VCaP (cell line): Measurements from ENCODE around the gene ROBO1.
"Not testable (repeated sequence)": the region's sequence is repeated elsewhere in the genome, so short reads cannot be mapped to it uniquely, and the experiment has no call there.

Source experiments
- H3K27ac ChIP-seq: fragments of 450-650 bp; 2 replicates; pipeline ENCODE4 v1.5.1; 2017
- TF ChIP-seq, protein P1 (sequence below): fragments of 450-650 bp; conservative IDR thresholded peaks from 2 replicates; pipeline ENCODE4 v1.5.1; 2017; ENCODE audit warnings: mild to moderate bottlenecking, moderate library complexity

The ROBO1 gene

DNA sequence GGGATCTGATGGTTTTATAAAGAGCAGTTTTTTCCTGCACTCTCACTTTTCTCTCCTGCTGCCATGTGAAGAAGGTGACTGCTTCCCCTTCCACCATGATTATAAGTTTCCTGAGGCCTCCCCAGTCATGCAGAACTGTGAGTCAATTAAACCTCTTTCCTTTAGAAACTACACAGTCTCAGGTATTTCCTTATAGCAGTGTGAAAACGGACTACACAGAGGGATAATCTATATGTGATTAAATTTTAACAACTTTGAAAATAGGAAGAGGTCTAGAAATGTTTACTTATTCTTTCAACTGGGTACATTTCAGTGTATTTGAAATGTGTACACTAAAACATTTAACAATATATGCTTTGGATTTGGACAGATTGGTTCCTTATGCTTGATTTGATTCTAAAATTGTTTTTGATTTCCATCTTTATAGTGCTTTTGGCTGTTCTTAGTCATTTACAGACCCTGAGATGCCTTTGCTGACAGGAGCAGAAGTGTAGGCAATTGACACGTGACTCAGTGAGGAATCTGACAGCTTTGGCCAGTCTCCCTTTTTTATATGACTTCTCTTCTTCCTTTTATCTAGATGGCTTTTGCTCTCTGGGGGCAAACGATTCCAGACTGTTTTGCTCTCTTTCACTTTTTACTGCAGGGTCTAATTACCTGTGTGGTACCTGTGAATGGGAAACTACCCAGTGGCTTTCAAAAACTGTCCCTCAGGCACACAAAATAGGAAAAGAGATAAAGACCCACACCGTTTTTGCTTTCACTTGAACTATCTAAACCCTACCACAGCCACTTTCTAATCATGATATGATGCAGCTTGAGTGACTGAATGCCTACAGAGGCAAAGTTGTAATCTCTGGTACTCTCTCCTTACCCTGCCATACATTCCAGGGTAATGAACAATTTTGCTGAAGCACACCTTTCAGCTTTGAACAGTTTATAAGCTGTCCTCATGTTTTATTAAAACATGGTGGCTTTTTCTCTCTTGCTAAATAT lies 422.6 kb downstream of the ROBO1 start:
- TF ChIP-seq, protein P1, sequence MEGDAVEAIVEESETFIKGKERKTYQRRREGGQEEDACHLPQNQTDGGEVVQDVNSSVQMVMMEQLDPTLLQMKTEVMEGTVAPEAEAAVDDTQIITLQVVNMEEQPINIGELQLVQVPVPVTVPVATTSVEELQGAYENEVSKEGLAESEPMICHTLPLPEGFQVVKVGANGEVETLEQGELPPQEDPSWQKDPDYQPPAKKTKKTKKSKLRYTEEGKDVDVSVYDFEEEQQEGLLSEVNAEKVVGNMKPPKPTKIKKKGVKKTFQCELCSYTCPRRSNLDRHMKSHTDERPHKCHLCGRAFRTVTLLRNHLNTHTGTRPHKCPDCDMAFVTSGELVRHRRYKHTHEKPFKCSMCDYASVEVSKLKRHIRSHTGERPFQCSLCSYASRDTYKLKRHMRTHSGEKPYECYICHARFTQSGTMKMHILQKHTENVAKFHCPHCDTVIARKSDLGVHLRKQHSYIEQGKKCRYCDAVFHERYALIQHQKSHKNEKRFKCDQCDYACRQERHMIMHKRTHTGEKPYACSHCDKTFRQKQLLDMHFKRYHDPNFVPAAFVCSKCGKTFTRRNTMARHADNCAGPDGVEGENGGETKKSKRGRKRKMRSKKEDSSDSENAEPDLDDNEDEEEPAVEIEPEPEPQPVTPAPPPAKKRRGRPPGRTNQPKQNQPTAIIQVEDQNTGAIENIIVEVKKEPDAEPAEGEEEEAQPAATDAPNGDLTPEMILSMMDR = no peak
- peak overlapping the region; percentile 4; the same call in 1 of the 2 replicates for H3K27ac ChIP-seq

DNA sequence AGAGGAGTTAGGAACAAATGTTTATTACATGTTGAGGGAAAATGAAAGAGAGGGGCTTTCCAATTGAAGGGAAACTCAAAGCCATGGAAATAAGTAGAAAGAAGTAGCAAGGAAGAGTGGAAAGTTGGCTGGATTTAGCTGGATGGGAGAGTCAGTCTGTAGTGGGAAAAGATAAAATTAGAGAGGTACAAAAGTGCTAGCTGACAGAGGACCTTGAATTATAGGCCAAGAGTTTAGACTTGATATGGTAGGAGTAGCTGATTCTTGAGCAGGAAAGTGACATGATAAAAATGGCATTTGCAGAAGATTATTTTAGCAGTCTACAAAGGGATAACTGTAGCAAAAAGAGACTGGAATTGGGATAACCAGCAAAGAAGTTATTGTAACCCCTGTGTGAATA lies 425.8 kb downstream of the ROBO1 start:
- TF ChIP-seq, protein P1 = no peak
- H3K27ac ChIP-seq = no peak overlapping the region

DNA sequence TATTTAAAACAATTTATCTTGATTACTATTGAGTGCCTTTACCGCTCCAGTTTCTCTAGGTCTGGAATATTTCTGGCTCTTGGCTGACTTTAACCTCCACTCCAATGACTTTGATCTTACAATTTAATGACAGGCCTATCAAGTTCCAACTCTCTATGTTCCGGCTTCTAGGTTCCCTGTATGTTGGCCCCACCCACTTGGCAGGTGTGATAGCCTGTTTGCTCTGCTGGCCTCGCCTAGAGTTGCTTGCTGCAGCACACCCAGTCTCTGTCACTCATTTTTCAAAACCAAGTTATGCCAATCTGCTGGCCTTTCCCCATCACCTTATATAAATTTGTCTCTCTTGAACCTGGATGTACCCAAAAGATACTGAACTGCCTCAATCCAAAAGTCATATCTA lies 428.0 kb downstream of the ROBO1 start:
- H3K27ac ChIP-seq = no peak overlapping the region
- TF ChIP-seq, protein P1 = no peak

GRCh38 chr3:79337798-79338197 lies 430.0 kb downstream of the ROBO1 start:
- TF ChIP-seq, protein P1 = no peak

DNA sequence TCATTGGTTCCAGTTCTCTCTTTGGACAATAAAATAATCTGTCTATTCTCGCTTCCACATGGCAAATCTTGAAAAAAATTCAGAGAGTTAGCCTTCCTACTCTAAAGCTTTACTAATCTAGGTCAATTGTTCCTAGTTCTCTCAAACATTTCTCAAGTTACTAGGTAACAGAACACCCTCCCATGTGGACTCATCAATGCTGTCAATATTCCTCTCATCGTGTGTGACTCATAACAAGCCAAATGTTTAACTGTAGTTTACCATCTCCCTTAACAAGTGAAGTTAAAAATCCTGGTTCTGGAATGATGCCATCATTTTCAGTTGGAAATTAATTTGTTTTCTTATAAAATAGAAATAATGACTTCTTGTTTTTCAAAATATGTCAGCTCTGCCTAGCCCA lies 438.6 kb downstream of the ROBO1 start:
- H3K27ac ChIP-seq = no peak overlapping the region

More at GRCh38 chr3:79337798-79338197, 430.0 kb downstream of the ROBO1 start:
- H3K27ac ChIP-seq = no peak overlapping the region

DNA sequence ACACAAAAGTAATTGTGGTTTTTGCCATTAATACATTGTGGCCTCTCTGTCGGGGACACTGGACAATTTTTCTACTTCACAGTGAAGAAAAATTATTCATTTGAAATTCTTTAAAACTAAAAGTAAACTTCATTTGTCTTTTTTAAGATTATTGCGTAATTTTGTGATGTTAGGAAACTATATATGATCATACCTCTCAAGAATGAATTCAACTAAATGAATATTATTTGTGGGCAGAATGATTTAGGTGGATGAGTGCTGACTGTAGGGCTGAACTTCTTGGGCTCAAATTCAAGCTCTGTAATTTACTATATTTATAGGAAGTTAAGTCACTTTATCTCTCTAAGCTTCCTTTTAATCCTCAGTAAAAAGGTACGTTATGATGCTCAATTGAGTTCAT lies 441.2 kb downstream of the ROBO1 start:
- TF ChIP-seq, protein P1 = no peak
- no peak overlapping the region for H3K27ac ChIP-seq

More for the DNA sequence above, 438.6 kb downstream of the ROBO1 start:
- TF ChIP-seq, protein P1 = no peak

DNA sequence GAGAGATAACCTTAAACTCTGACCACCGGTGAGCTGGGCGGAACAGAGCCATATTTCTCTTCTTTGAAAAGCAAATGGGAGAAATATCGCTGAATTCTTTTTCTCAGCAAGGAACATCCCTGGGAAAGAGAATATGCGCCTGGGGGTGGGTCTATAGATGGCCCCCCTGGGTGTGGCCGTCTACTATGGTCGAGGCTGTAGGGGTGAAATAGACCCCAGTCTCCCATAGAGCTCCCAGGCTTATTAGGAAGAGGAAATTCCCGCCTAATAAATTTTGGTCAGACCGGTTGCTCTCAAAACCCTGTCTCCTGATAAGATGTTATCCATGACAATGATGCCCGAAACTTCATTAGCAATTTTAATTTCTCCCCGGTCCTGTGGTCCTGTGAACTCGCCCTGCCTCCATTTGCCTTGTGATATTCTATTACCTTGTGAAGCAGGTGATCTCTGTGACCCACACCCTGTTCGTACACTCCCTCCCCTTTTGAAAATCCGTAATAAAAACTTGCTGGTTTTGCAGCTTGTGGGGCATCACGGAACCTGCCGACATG lies 441.9 kb downstream of the ROBO1 start:
- not testable (repeated sequence) for H3K27ac ChIP-seq
